Measurements from ENCODE around the gene HELZ2.

HELZ2 gene

GRCh38 chr20:63552481-63553249 is 21.4 kb downstream of the HELZ2 start:
- no peak for DNase-seq (ENCODE audit: low read depth)

GRCh38 chr20:63551068-63551467 is 23.0 kb downstream of the HELZ2 start:
- DNase-seq (ENCODE audit: low read depth), result no peak

- no peak for DNase-seq (ENCODE audit: low read depth)
Measured at GRCh38 chr20:63549679-63550282, 24.3 kb downstream of the HELZ2 start.

DNA sequence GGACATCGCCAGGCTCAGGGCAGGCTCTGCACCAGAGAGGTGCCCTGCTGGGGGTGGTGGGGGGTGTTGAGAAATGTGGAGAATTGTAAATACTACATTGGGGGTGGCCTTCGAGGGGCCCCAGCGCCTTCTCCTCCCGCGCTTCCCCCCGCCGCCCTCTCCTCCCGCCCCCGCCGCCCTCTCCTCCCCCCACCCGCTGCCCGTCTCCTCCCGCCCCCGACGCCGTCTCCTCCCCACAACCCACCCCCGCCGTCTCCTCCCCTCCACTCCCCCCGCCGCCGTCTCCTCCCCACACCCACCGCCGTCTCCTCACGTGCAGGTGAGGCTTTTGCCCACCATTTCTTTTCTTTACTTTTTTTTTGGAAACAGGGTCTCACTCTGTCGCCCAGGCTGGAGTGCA is 25.0 kb downstream of the HELZ2 start:
- no peak for DNase-seq (ENCODE audit: low read depth)

DNA sequence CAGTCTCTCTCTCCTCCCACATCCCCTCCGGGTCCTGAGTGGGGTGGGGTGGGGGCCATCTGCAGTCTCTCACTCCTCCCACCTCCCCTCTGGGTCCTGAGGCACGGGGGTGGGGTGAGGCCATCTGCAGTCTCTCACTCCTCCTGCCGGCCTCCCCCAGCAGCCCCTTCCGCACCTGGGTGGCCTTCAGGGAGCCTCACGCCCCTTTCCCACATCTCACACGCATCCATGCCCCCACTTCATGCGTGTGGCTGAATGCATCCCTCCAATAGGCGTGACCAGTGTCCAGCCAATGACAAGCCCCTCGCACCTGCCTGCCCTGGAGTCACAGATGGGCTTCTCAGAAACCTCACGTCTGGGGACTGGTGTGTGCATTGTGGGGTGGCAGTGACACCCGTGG is 25.5 kb downstream of the HELZ2 start:
- no peak for DNase-seq (ENCODE audit: low read depth)

- DNase-seq (ENCODE audit: low read depth), result no peak
Measured at GRCh38 chr20:63547725-63548480, 26.1 kb downstream of the HELZ2 start, which contains the start of gene SRMS. SRMS (minus strand) TSS chr20:63547749; CDS start chr20:63547463, 286 bp downstream.

GRCh38 chr20:63546956-63547724 is 26.9 kb downstream of the HELZ2 start:
- DNase-seq (ENCODE audit: low read depth), result no peak

DNA sequence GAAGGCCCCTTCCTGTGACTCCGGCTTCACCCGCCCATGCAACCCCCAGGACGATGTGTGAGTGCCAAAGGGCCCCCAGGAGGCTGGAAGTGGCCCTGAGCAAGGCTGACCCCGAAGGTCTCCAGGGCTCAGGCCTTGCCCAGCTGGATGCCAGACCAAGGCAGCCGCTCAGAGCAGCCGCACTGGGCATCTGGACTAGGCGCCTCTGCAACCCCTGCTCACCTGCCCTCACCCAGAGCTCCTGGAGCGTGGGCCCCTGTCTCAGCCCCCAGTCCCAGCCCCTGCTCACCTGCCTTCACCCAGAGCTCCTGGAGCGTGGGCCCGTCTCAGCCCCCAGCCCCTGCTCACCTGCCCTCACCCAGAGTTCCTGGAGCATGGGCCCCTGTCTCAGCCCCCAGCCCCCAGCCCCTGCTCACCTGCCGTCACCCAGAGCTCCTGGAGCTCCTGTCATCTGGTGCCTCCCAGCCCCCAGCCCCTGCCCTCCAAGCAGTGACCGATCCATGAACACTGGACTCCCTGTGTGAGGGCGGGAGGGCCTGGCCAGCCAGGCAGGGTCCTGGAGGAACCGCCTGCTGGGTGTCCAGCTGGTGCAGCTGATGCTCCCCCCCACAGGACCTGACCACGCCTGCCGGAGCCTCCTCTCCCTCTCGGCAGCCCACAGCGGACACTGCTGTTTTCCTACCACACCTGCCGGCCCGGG is 27.6 kb downstream of the HELZ2 start:
- DNase-seq (ENCODE audit: low read depth), result no peak

- DNase-seq (ENCODE audit: low read depth), result no peak
Measured at GRCh38 chr20:63545814-63546213, 28.2 kb downstream of the HELZ2 start.

DNA sequence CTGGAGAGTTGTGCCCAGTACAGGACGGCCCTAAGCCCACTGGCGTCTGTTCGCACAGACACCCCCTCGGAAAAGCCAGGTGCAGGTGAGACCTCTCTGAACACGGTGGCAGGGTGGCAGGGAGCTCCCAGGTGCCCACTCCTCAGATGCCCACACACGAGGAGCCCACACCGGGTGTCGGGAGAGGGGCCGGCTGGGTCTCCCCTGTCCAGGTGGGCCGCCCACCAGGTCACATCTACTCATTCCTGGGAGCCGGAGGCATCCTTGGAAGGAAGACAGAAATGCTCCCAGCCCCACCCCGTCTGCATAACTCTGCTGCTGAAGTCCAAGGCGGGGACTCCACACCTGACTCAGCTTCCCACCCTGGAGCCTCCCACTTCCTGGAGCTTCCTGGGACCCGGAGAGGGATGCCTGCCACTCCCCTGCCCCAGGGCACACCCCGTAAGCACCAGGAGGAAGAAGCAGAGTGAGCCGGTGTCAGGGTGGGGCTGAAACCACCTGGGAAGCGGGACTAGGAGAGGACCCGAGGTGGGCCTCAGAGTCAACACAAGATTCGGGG is 29.0 kb downstream of the HELZ2 start:
- no peak for DNase-seq (ENCODE audit: low read depth)

DNA sequence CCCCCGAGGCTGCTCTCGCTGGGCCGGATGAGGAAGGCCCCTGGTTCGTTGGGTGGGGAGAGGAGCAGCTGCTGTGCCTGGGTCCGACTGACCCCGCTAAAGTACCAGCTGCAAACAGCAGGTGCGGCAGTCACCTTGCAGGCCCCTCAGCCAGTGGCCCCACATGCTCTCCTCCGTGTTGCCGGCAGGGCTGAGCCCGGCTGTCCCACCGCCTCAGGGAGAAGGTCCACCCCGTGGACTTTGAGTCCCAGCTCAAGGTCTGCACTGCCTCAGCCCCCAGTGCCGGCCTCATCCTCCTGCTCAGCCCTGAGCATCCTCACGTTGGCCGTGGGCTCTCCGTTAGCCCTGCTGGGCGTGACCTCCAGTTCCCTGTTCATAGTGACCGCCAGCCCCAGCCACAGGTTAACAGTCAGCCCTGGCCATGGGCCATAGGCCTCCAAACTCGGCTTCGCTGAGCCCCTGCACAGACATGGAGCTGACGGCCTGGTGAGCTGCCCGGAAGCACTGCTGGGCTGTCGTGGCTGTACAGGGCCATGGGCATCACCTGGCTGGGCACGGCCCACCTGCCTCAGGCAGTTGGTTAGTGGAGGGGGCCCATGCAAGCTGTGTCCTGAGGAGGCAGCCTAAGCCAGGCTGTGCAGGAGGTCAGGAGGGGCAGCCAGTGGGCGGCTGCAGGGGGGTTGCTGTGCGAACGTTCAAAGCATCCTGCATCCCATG is 29.6 kb downstream of the HELZ2 start:
- no peak for DNase-seq (ENCODE audit: low read depth)

- DNase-seq (ENCODE audit: low read depth), result no peak
Measured at GRCh38 chr20:63543733-63544132, 30.3 kb downstream of the HELZ2 start.

DNA sequence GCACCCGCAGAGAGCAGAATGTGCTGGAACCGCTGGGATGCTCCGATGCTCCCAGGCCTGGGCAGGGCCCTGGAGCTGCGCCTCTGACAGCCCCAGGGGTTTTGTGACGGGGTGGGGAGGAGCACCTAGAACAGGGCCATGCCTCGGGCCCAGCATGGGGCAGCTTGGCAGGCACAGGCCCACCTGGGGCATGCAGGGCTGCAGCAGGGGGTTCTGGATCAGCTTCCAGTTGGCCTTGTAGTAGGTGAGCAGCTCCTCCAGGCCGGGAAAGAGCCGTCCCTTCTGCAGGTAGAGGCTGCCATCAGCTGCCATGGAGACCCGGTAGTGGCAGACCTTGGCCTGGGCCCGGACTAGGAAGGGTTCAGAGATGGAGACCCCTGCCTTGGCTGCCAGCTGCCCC is 30.9 kb downstream of the HELZ2 start:
- no peak for DNase-seq (ENCODE audit: low read depth)

DNA sequence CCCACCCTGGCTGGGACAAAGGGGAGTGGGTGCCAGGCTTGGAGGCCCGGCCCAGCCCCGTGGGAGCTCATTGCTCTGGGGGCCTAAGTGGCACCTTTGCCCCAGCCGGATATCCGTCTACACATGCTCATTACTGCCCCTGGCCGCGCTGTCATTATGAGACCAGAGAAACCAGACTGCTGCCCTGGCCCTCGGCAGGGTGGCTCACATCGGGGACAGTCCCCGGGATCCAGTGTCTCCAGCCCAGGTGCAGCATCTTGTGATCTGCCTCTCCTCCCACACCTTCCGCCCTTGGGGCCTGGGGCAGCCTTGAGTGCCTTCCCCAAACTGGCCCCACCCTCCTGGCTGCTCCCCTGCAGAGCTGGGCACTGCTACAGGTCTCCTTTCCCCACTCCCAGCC is 31.3 kb downstream of the HELZ2 start:
- no peak for DNase-seq (ENCODE audit: low read depth)

DNA sequence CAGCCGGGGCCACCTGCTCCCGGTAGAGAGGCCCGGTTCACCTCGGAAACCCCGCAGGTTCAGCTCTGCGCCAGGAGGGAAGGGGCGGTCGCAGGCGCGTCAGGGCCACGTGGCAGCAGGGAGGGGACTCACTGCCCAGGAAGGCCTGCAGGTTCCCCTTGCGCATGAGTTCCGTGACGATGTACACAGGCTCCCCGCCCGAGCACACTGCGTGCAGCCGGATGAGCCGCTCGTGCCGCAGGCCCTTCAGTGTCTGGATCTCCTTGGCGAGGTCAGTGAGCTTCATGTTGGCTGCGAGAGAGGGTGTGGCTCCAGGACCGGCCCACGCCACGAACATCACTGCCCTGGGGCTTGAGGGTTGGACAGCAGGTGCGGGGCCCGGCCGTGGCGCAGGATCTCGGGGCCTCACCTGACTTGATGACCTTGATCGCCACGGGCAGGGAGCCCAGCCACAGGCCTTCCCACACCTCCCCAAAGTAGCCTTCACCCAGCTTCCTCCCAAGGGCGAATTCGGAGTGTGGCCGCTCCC is 31.9 kb downstream of the HELZ2 start:
- no peak for DNase-seq (ENCODE audit: low read depth)

- DNase-seq (ENCODE audit: low read depth), result no peak
Measured at GRCh38 chr20:63541371-63541770, 32.7 kb downstream of the HELZ2 start.

GRCh38 chr20:63540417-63541186 is 33.4 kb downstream of the HELZ2 start:
- no peak for DNase-seq (ENCODE audit: low read depth)

DNA sequence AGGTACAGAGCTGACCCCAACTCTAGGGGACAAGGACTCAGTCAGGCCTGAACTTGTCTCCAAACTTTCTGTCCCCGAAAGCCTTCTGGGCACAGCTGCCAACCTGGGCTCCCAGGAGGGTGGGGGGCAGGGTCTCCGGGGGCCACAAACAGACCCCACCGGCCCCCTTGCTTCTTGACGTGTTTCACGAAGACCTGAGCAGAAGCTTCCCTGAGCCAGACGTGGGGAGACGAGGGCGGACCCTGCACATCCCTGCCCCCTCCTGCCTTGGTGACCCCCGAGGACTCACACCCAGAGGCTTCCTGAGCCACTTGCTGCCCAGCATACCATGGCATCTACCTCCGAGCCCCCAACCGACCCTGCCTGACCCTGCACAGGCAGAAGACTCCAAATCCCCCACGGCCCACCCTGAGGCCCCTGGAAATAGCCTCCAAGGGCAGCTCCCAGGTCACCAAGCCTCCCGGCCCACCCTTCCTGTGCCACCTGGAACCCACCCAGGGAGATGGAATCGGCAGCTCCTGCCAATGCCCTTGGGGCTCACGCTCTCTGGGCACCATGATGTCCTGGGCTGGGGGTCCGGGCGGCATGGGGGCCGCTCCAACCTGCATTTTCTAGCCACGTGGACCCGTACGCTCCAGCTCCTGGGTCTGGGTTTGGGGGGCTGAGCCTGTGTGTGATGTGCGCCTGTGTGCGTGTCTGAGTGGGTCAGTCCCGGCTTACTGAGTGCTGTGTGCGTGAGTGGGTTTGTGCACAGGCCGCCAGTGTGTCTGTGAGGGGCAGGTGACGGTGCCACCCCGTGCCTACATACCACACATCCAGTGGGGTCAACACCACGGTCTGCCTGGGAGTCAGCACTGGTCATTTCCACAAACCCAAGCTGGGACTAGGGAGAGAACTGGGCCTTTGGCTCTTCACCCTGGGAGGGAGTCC is 34.3 kb downstream of the HELZ2 start:
- no peak for DNase-seq (ENCODE audit: low read depth)

DNA sequence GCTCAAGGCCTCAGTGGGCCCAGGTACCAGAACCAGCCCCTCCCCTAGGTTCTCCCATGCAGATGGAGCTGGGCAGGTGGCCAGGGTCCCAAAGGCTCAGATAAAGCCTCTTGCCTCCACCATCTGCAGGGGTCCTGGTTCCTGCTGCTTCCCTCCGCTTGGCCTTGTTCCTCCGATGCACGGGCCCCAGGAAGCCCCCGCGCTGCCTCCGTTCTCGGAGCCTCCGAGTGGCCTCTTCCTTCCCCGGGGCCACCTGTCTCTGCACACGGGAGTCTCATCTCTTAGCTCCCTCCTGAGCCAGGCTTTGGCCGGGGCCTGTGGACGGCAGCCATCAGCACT is 35.0 kb downstream of the HELZ2 start:
- no peak for DNase-seq (ENCODE audit: low read depth)
